ENCODE measurements around the gene C4BPA. TPM values are rescaled to one million over a fixed set of nuclear protein-coding genes. Genes with fewer than 3 reads are reported as not detected.
A peak's percentile ranks its signal among the peaks of the same experiment; 100 is the strongest.

Gene C4BPA
- total RNA-seq, 1 experiment from 2014 or later: not detected

DNA sequence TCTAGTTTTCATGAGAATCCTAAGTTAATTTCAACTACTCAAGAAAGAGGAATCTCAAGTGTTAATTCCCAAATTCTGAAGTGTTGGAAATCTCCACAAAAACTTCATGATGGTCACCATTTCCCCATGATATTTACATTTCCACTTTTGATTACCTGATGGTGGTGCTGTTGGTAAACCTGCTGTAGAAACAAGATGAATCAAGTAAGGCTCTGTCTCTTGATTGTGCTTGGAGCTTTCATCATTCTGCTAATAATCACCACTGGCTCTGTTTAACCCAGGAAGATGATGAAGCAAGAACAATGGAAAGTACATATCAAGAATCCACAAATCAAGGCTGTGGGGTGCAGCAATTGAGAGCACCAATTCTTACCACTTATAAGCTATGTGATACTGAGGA lies 77.8 kb downstream of the C4BPA start:
- no peak for DNase-seq (ENCODE audit: low read depth)

DNA sequence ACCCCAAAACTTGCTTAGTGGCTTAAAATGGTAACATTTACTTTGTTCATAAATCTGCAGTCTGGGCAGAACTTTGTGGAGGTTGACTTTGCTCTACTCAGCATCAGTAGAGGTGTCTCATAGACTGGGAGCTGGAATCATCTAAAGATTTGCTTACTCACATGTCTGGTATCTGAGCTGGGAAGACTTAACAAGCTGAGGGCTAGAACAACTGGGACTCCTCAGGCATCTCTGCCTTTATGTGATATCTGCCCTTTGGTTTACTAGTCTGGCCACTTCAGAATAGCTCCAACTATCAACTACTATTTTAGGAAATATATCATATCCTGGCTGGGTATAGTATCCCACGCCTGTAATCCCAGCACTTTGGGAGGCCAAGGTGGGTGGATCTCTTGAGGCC lies 82.5 kb downstream of the C4BPA start:
- peak; percentile 12 for DNase-seq (ENCODE audit: low read depth)

DNA sequence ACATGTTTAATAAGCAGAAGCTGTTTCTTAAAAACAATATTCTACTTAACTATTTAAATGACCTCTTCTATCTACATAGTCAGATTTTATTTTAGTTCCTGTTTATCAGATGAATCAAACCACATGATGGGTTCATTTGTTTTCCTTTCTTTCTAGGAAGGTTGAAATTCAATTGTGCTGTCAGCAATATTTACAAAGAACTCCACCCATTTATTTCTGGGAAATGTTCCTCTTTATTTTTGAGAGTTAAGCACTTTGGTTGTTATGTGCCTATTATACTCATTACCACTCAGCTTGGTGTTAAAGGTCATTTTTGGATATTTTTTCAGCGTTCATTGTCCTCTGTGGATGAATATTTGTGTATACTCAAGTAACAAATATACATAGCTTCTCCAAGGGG lies 84.9 kb downstream of the C4BPA start:
- no peak for DNase-seq (ENCODE audit: low read depth)

DNA sequence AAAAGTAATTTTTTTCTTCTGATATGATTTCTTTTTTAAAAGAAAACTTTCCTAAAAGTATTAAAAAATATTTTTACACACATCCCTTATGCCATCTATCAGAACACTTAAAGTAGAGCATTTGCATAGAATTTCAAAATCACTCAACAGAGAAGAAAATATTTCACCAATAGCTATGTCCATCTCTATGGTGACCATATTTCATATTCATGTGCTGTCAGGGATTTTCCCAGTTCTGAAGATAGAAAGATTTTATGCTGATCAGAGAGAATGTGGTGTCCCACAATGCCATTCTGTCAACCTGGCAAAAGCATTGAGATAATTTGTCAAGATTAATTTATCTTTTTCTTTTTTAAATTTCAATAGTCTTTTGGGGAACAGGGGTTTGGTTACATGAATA lies 87.0 kb downstream of the C4BPA start:
- no peak for DNase-seq (ENCODE audit: low read depth)

DNA sequence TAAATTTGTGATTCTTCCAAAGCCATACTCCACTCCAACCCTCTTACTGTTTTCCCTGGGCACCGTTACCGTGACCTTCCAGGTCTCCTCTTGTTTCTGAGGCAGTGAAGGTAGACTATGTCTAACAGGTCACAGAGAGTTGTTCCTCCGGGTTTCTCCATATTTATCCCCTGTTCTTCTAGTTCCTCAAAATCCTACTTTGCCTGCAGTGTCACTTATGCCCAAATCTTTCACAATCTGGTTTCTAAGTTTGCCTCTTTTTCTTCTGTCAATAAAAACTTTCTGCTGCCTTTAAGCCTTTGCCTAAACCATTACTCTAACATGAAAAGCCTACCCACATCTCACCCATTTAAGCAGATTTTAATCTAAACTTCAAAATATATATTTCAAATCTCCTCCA lies 87.7 kb downstream of the C4BPA start:
- no peak for DNase-seq (ENCODE audit: low read depth)

DNA sequence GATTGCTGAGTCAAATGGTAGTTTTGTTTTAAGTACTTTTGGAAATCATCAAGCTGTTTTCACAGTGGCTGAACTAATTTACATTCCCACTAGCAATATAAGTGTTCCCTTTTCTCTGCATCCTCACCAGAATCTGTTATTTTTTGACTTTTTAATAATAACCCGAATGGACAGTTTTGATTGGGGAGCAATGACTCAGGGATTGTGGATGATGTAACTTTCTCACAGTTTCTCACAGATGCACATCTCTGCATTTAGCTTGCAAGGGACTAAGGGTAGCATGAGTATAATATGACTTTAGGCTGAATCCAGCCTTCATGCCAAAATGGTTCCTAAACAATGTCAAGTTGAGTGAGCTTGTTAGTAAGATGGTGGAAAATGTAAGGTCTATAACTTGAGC lies 90.2 kb downstream of the C4BPA start:
- no peak for DNase-seq (ENCODE audit: low read depth)

Small RNA genes lying within 50 kb of the gene (small RNA-seq; reads per million reads assigned to genes)
- not detected for gene AL445493.1

Other genes starting within 250 kb of the C4BPA start
- not detected in 2 replicates for gene IL20, start 238.6 kb upstream of the C4BPA start, total RNA-seq (2014; rRNA removed; shearing (Covaris generic))
- gene IL24, start 206.8 kb upstream of the C4BPA start, total RNA-seq (2014; rRNA removed; shearing (Covaris generic)): 17.2 and 19.8 TPM in 2 replicates
- not detected in 2 replicates for gene FCMR, start 182.3 kb upstream of the C4BPA start, total RNA-seq (2014; rRNA removed; shearing (Covaris generic))
- gene PIGR, start 157.8 kb upstream of the C4BPA start, total RNA-seq (2014; rRNA removed; shearing (Covaris generic)): 0.13 TPM in 1 of 2 replicates, not detected in the other
- not detected in 2 replicates for gene FCAMR, start 133.8 kb upstream of the C4BPA start, total RNA-seq (2014; rRNA removed; shearing (Covaris generic))
- gene C1orf116, start 71.5 kb upstream of the C4BPA start, total RNA-seq (2014; rRNA removed; shearing (Covaris generic)): 0.20 and 0.59 TPM in 2 replicates
- gene YOD1, start 53.0 kb upstream of the C4BPA start, total RNA-seq (2014; rRNA removed; shearing (Covaris generic)): 9.6 and 9.8 TPM in 2 replicates
- 0.07 and 0.11 TPM in 2 replicates for gene PFKFB2, start 51.0 kb upstream of the C4BPA start, total RNA-seq (2014; rRNA removed; shearing (Covaris generic))
- gene C4BPB, start 15.4 kb upstream of the C4BPA start, total RNA-seq (2014; rRNA removed; shearing (Covaris generic)): not detected in 2 replicates
- 37.5 and 41.5 TPM in 2 replicates for gene CD55, start 217.4 kb downstream of the C4BPA start, total RNA-seq (2014; rRNA removed; shearing (Covaris generic))